ENCODE measurements around the gene SH3BGRL3.

Gene SH3BGRL3

GRCh38 chr1:26282401-26282918 lies 2.6 kb downstream of the SH3BGRL3 start:
- TF ChIP-seq CTCF (IDR thresholded peaks at IDR 0.05; ENCODE audit: control insufficient read depth, extremely low read depth, insufficient read depth) = no peak
- no peak overlapping the region for H3K4me3 ChIP-seq (ENCODE audit: low read depth, low read length)

GRCh38 chr1:26283279-26283853 lies 3.5 kb downstream of the SH3BGRL3 start:
- no peak overlapping the region for H3K4me3 ChIP-seq (ENCODE audit: low read depth, low read length)
- TF ChIP-seq CTCF (IDR thresholded peaks at IDR 0.05; ENCODE audit: control insufficient read depth, extremely low read depth, insufficient read depth) = no peak
- DNase-seq (ENCODE audit: low read depth) = no peak

More at GRCh38 chr1:26282401-26282918, 2.6 kb downstream of the SH3BGRL3 start:
- no peak for DNase-seq (ENCODE audit: low read depth)

GRCh38 chr1:26283871-26284596 lies 4.1 kb downstream of the SH3BGRL3 start:
- TF ChIP-seq CTCF (IDR thresholded peaks at IDR 0.05; ENCODE audit: control insufficient read depth, extremely low read depth, insufficient read depth) = no peak
- DNase-seq (ENCODE audit: low read depth) = no peak
- H3K4me3 ChIP-seq (ENCODE audit: low read depth, low read length) = no peak overlapping the region

GRCh38 chr1:26284597-26285347 lies 4.9 kb downstream of the SH3BGRL3 start:
- no peak overlapping the region for H3K4me3 ChIP-seq (ENCODE audit: low read depth, low read length)
- no peak for DNase-seq (ENCODE audit: low read depth)
- peak; percentile 53 for TF ChIP-seq CTCF (IDR thresholded peaks at IDR 0.05; ENCODE audit: control insufficient read depth, extremely low read depth, insufficient read depth)

GRCh38 chr1:26285366-26286063 lies 5.6 kb downstream of the SH3BGRL3 start:
- no peak for TF ChIP-seq CTCF (IDR thresholded peaks at IDR 0.05; ENCODE audit: control insufficient read depth, extremely low read depth, insufficient read depth)
- DNase-seq (ENCODE audit: low read depth) = no peak
- H3K4me3 ChIP-seq (ENCODE audit: low read depth, low read length) = no peak overlapping the region

- no peak overlapping the region for H3K4me3 ChIP-seq (ENCODE audit: low read depth, low read length)
- DNase-seq (ENCODE audit: low read depth) = no peak
- no peak for TF ChIP-seq CTCF (IDR thresholded peaks at IDR 0.05; ENCODE audit: control insufficient read depth, extremely low read depth, insufficient read depth)
Measured at GRCh38 chr1:26286064-26286416, 6.2 kb downstream of the SH3BGRL3 start.
